ENCODE data around the gene JMJD1C. TPM values are rescaled to one million over a fixed set of nuclear protein-coding genes. Genes with fewer than 3 reads are reported as not detected.

Gene JMJD1C
- total RNA-seq, 1 donor from 2014 or later, result 105 TPM

- TF ChIP-seq CTCF (IDR thresholded peaks at IDR 0.05), result no peak
- TF ChIP-seq POLR2A (IDR thresholded peaks at IDR 0.05), result no peak
- no peak for TF ChIP-seq POLR2AphosphoS5 (IDR thresholded peaks at IDR 0.05; ENCODE audit: insufficient read depth in 1 of 2, low read depth in 1 of 2)
- Histone ChIP-seq H3K4me1 (peaks cover 17% of the 10 kb centered on the region), H3K36me3 (peaks cover 0 to 9% of the 10 kb centered on the region in 2 donors), H3K9me3 (no peaks in the 10 kb centered on the region), H3K27ac (no peak overlapping the region), H3K4me3 (no peak overlapping the region), H3K27me3 (no peaks in the 10 kb centered on the region)
- intact Hi-C loops (cut with DNase I), result loop anchor here (10.0 kb wide), 1 partner anchor 514 kb away; no protein-coding TSS in a partner anchor
- no peak for DNase-seq (ENCODE audit: extremely low spot score in 2 of 2)
Measured at GRCh38 chr10:63201118-63201517, 264.7 kb downstream of the JMJD1C start.

- no peaks in the 10 kb centered on the region for H3K27me3 ChIP-seq
- no peak for TF ChIP-seq POLR2AphosphoS5 (IDR thresholded peaks at IDR 0.05; ENCODE audit: insufficient read depth in 1 of 2, low read depth in 1 of 2)
- DNase-seq (ENCODE audit: extremely low spot score in 2 of 2), result no peak
- H3K4me3 ChIP-seq, result no peak overlapping the region
- no peaks in the 10 kb centered on the region for H3K9me3 ChIP-seq
- intact Hi-C loops (cut with DNase I), result loop anchor here (10.0 kb wide), 1 partner anchor 514 kb away; no protein-coding TSS in a partner anchor
- no peak overlapping the region for H3K27ac ChIP-seq
- peaks cover 11% of the 10 kb centered on the region for H3K4me1 ChIP-seq
- H3K36me3 ChIP-seq, result peaks cover 0 to 15% of the 10 kb centered on the region in 2 donors
Measured at GRCh38 chr10:63200431-63200830, 265.3 kb downstream of the JMJD1C start.

GRCh38 chr10:63199716-63200115 is 266.1 kb downstream of the JMJD1C start:
- intact Hi-C loops (cut with DNase I), result loop anchor here (10.0 kb wide), 1 partner anchor 515 kb away; no protein-coding TSS in a partner anchor
- Histone ChIP-seq H3K27me3 (no peaks in the 10 kb centered on the region), H3K27ac (no peak overlapping the region), H3K36me3 (peaks cover 0 to 19% of the 10 kb centered on the region in 2 donors), H3K4me1 (peaks cover 4% of the 10 kb centered on the region), H3K9me3 (no peaks in the 10 kb centered on the region), H3K4me3 (no peak overlapping the region)
- TF ChIP-seq POLR2AphosphoS5 (IDR thresholded peaks at IDR 0.05; ENCODE audit: insufficient read depth in 1 of 2, low read depth in 1 of 2), result no peak
- TF ChIP-seq POLR2A (IDR thresholded peaks at IDR 0.05), result no peak
- no peak for TF ChIP-seq CTCF (IDR thresholded peaks at IDR 0.05)
- no peak for DNase-seq (ENCODE audit: extremely low spot score in 2 of 2)

GRCh38 chr10:63197344-63198092 is 268.3 kb downstream of the JMJD1C start:
- no peak overlapping the region for H3K27ac ChIP-seq
- H3K9me3 ChIP-seq, result no peaks in the 10 kb centered on the region
- H3K36me3 ChIP-seq, result peaks cover 0 to 34% of the 10 kb centered on the region in 2 donors
- no peak overlapping the region for H3K4me3 ChIP-seq
- H3K4me1 ChIP-seq, result no peaks in the 10 kb centered on the region
- intact Hi-C loops (cut with DNase I), result no loop called here
- DNase-seq (ENCODE audit: extremely low spot score in 2 of 2), result no peak
- TF ChIP-seq POLR2A (IDR thresholded peaks at IDR 0.05), result no peak
- TF ChIP-seq POLR2AphosphoS5 (IDR thresholded peaks at IDR 0.05; ENCODE audit: insufficient read depth in 1 of 2, low read depth in 1 of 2), result no peak
- TF ChIP-seq CTCF (IDR thresholded peaks at IDR 0.05), result no peak
- H3K27me3 ChIP-seq, result no peaks in the 10 kb centered on the region

GRCh38 chr10:63192826-63193225 is 273.0 kb downstream of the JMJD1C start:
- H3K36me3 ChIP-seq, result peaks cover 0 to 46% of the 10 kb centered on the region in 2 donors
- DNase-seq (ENCODE audit: extremely low spot score in 2 of 2), result no peak

More at GRCh38 chr10:63192826-63193225, 273.0 kb downstream of the JMJD1C start:
- no peak overlapping the region for H3K27ac ChIP-seq
- no peak for TF ChIP-seq POLR2AphosphoS5 (IDR thresholded peaks at IDR 0.05; ENCODE audit: insufficient read depth in 1 of 2, low read depth in 1 of 2)
- TF ChIP-seq CTCF (IDR thresholded peaks at IDR 0.05), result no peak
- TF ChIP-seq POLR2A (IDR thresholded peaks at IDR 0.05), result no peak
- no peak overlapping the region for H3K4me3 ChIP-seq
- no peaks in the 10 kb centered on the region for H3K4me1 ChIP-seq
- intact Hi-C loops (cut with DNase I), result no loop called here
- H3K27me3 ChIP-seq, result no peaks in the 10 kb centered on the region
- H3K9me3 ChIP-seq, result no peaks in the 10 kb centered on the region
